Nephron progenitor cell (in vitro differentiated cells): ENCODE measurements around the gene NAP1L2.
"Not testable (repeated sequence)": the region's sequence is repeated elsewhere in the genome, so short reads cannot be mapped to it uniquely, and the experiment has no call there.

Source experiments
- DNase-seq: peaks from one replicate; pipeline ENCODE4 v3.0.0; 2021
- H3K27ac Mint-ChIP-seq: 2 replicates; pipeline ENCODE4 v1.8.0; 2021; ENCODE audit warnings: mild to moderate bottlenecking, moderate library complexity, mixed read lengths
- H3K27me3 Mint-ChIP-seq: 2 replicates; pipeline ENCODE4 v1.8.0; 2021; ENCODE audit warnings: mild to moderate bottlenecking, low read depth, mixed read lengths; ENCODE audit not compliant: poor library complexity
- H3K36me3 Mint-ChIP-seq: 2 replicates; pipeline ENCODE4 v1.8.0; 2021; ENCODE audit warnings: low read depth, mixed read lengths
- H3K4me1 Mint-ChIP-seq: 2 replicates; pipeline ENCODE4 v1.8.0; 2021; ENCODE audit warnings: mixed read lengths
- H3K4me3 Mint-ChIP-seq: 2 replicates; pipeline ENCODE4 v1.8.0; 2021; ENCODE audit warnings: mild to moderate bottlenecking, moderate library complexity, mixed read lengths
- H3K9me3 Mint-ChIP-seq: 2 replicates; pipeline ENCODE4 v1.8.0; 2021; ENCODE audit warnings: mild to moderate bottlenecking, moderate library complexity, mixed read lengths
- TF ChIP-seq, protein P1 (sequence below): fragments of 200-600 bp; sonication (generic); IDR thresholded peaks from 2 replicates; pipeline ENCODE4 v1.5.0; 2021; ENCODE audit warnings: antibody characterized with exemption

Gene NAP1L2

DNA sequence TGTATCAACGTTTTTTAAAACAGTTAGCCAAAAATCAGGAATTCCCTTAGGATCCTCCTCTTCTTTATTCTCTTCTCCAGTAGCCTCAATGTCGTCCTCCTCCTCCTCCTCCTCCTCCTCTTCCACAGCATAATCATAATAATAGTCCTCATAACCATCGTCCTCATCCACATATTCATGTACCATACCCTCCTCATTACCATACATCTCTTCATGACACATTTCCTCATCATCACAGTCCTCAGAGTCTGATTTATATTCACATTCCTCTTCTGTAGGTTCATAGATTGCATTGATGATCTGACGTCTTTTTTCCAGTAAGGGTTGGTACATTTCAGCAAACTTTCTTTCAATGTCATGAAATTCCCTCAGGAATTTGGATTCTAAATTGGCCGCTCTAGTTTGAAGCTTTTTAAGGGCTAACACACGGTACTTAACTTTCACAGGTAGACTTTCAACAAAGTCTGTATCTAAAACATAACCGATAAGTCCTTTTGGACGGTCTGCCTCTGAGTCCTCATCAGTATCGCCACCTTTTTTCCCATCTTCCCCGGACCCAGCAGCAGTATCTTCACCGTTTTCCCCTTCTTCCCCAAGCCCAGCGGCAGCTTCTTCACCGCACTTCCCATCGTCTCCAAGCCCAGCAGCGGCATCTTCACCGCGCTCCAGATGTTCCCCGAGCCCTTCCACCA, 771 bp downstream of the NAP1L2 start:
- Mint-ChIP-seq H3K27ac (peak overlapping the region; percentile 44), H3K4me1 (peaks cover 25% of the 10 kb centered on the region), H3K27me3 (no peaks in the 10 kb centered on the region), H3K36me3 (no peaks in the 10 kb centered on the region), H3K4me3 (peak overlapping the region; percentile 97), H3K9me3 (peaks cover 26% of the 10 kb centered on the region)
- no peak for DNase-seq
- TF ChIP-seq, protein P1, sequence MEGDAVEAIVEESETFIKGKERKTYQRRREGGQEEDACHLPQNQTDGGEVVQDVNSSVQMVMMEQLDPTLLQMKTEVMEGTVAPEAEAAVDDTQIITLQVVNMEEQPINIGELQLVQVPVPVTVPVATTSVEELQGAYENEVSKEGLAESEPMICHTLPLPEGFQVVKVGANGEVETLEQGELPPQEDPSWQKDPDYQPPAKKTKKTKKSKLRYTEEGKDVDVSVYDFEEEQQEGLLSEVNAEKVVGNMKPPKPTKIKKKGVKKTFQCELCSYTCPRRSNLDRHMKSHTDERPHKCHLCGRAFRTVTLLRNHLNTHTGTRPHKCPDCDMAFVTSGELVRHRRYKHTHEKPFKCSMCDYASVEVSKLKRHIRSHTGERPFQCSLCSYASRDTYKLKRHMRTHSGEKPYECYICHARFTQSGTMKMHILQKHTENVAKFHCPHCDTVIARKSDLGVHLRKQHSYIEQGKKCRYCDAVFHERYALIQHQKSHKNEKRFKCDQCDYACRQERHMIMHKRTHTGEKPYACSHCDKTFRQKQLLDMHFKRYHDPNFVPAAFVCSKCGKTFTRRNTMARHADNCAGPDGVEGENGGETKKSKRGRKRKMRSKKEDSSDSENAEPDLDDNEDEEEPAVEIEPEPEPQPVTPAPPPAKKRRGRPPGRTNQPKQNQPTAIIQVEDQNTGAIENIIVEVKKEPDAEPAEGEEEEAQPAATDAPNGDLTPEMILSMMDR = no peak

GRCh38 chrX:73206366-73206765, 8.3 kb downstream of the NAP1L2 start:
- no peak for DNase-seq

DNA sequence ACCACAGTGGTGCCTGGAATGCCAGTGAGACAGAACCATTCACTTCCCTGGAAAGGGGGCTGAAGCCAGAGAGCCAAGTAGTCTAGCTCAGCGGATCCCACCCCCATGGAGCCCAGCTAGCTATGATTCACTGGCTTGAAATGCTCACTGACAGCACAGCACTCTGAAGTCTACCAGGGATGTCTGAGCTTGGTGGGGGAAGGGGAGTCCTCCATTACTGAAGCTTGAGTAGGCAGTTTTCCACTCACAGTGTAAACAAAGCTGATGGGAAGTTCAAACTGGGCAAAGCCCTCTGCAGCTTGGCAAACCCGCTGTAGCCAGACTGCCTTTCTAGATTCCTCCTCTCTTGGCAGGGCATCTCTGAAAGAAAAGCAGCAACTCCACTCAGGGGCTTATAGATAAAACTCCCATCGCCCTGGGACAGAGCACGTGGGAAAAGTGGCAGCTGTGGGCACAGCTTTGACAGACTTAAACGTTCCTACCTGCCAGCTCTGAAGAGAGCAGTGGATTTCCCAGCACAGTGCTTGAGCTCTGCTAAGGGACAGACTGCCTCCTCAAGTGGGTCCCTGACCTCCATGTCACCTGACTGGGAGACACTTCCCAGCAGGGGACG, 32.0 kb downstream of the NAP1L2 start:
- H3K36me3 Mint-ChIP-seq = no peaks in the 10 kb centered on the region
- no peaks in the 10 kb centered on the region for H3K27me3 Mint-ChIP-seq
- H3K4me3 Mint-ChIP-seq = no peak overlapping the region
- H3K9me3 Mint-ChIP-seq = peaks cover 70% of the 10 kb centered on the region
- H3K27ac Mint-ChIP-seq = no peak overlapping the region
- DNase-seq = no peak
- no peaks in the 10 kb centered on the region for H3K4me1 Mint-ChIP-seq
- TF ChIP-seq, protein P1 = no peak

More at GRCh38 chrX:73206366-73206765, 8.3 kb downstream of the NAP1L2 start:
- peaks cover 47% of the 10 kb centered on the region for H3K9me3 Mint-ChIP-seq
- H3K4me1 Mint-ChIP-seq = no peaks in the 10 kb centered on the region
- peaks cover 5% of the 10 kb centered on the region for H3K36me3 Mint-ChIP-seq
- no peak overlapping the region for H3K27ac Mint-ChIP-seq
- TF ChIP-seq, protein P1 = no peak
- H3K27me3 Mint-ChIP-seq = no peaks in the 10 kb centered on the region
- no peak overlapping the region for H3K4me3 Mint-ChIP-seq

DNA sequence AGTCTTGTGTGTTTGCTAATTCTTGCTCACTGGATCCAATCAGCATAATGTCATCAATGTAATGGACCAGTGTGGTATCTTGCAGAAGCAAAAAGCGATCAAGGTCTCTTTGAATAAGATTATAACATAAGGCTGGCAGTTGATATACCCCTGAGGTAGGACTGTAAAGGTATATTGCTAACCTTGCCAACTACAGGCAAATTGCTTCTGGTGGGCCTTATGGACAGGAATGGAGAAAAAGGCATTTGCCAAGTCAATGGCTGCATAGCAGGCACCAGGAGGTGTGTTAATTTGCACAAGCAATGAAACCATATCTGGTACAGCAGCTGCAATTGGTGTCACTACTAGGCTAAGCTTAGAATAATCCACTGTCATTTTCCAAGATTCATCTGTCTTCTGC, 45.7 kb downstream of the NAP1L2 start:
- H3K27ac Mint-ChIP-seq, H3K36me3 Mint-ChIP-seq, DNase-seq, H3K4me1 Mint-ChIP-seq, H3K4me3 Mint-ChIP-seq, H3K27me3 Mint-ChIP-seq: not testable (repeated sequence)
- peaks cover 59% of the 10 kb centered on the region for H3K9me3 Mint-ChIP-seq
